Measurements from ENCODE around the gene INPP4B. TPM values are rescaled to one million over a fixed set of nuclear protein-coding genes. Genes with fewer than 3 reads are reported as not detected.
"Not testable (repeated sequence)": the region's sequence is repeated elsewhere in the genome, so short reads cannot be mapped to it uniquely, and the experiment has no call there.

Gene INPP4B
- polyA plus RNA-seq, 4 donors: 4.9 to 8.7 (median 8.1) TPM

- not testable (repeated sequence) for DNase-seq (ENCODE audit: low read depth in 4 of 4, low spot score in 3 of 4)
These were observed 777.8 kb downstream of the INPP4B start for GRCh38 chr4:142068304-142068703.

- not testable (repeated sequence) for DNase-seq (ENCODE audit: low read depth in 4 of 4, low spot score in 3 of 4)
These were observed 779.5 kb downstream of the INPP4B start for GRCh38 chr4:142066562-142066961.

GRCh38 chr4:142065086-142065647 is 780.9 kb downstream of the INPP4B start:
- no peak for DNase-seq (ENCODE audit: low read depth in 4 of 4, low spot score in 3 of 4)

- no peak for DNase-seq (ENCODE audit: low read depth in 4 of 4, low spot score in 3 of 4)
These were observed 781.9 kb downstream of the INPP4B start for GRCh38 chr4:142064181-142064580.

GRCh38 chr4:142045996-142046395 is 800.1 kb downstream of the INPP4B start:
- DNase-seq (ENCODE audit: low read depth in 4 of 4, low spot score in 3 of 4): no peak

- DNase-seq (ENCODE audit: low read depth in 4 of 4, low spot score in 3 of 4): no peak
These were observed 801.8 kb downstream of the INPP4B start for GRCh38 chr4:142044271-142044670.

- DNase-seq (ENCODE audit: low read depth in 4 of 4, low spot score in 3 of 4): no peak
These were observed 802.6 kb downstream of the INPP4B start for GRCh38 chr4:142043509-142043908.

- DNase-seq (ENCODE audit: low read depth in 4 of 4, low spot score in 3 of 4): no peak
These were observed 804.3 kb downstream of the INPP4B start for GRCh38 chr4:142041788-142042187.

GRCh38 chr4:142040043-142040442 is 806.1 kb downstream of the INPP4B start:
- no peak for DNase-seq (ENCODE audit: low read depth in 4 of 4, low spot score in 3 of 4)

- DNase-seq (ENCODE audit: low read depth in 4 of 4, low spot score in 3 of 4): no peak
These were observed 809.1 kb downstream of the INPP4B start for GRCh38 chr4:142036795-142037583.

GRCh38 chr4:142035566-142035965 is 810.5 kb downstream of the INPP4B start:
- DNase-seq (ENCODE audit: low read depth in 4 of 4, low spot score in 3 of 4): no peak

- DNase-seq (ENCODE audit: low read depth in 4 of 4, low spot score in 3 of 4): no peak
These were observed 812.0 kb downstream of the INPP4B start for GRCh38 chr4:142034101-142034500.

GRCh38 chr4:142030010-142030409 is 816.1 kb downstream of the INPP4B start:
- DNase-seq (ENCODE audit: low read depth in 4 of 4, low spot score in 3 of 4): no peak

GRCh38 chr4:142021761-142022160 is 824.3 kb downstream of the INPP4B start:
- no peak for DNase-seq (ENCODE audit: low read depth in 4 of 4, low spot score in 3 of 4)

GRCh38 chr4:142021181-142021580 is 824.9 kb downstream of the INPP4B start:
- no peak for DNase-seq (ENCODE audit: low read depth in 4 of 4, low spot score in 3 of 4)

GRCh38 chr4:142016031-142016430 is 830.1 kb downstream of the INPP4B start:
- DNase-seq (ENCODE audit: low read depth in 4 of 4, low spot score in 3 of 4): no peak

GRCh38 chr4:142009751-142010150 is 836.4 kb downstream of the INPP4B start:
- DNase-seq (ENCODE audit: low read depth in 4 of 4, low spot score in 3 of 4): no peak

GRCh38 chr4:142005519-142005918 is 840.6 kb downstream of the INPP4B start:
- DNase-seq (ENCODE audit: low read depth in 4 of 4, low spot score in 3 of 4): no peak

- DNase-seq (ENCODE audit: low read depth in 4 of 4, low spot score in 3 of 4): no peak
These were observed 846.5 kb downstream of the INPP4B start for GRCh38 chr4:141999446-142000143.

- peak in 2 of 4 donors; percentile 10 to 21 for DNase-seq (ENCODE audit: low read depth in 4 of 4, low spot score in 3 of 4)
These were observed 851.0 kb downstream of the INPP4B start for GRCh38 chr4:141995056-141995455.

- DNase-seq (ENCODE audit: low read depth in 4 of 4, low spot score in 3 of 4): no peak
These were observed 868.7 kb downstream of the INPP4B start for GRCh38 chr4:141977433-141977832.

Data from left renal pelvis (tissue), 4 donors.